IPS DF 19.7 (cell line): Measurements from ENCODE around the gene KLKB1.

Experiments used
- DNase-seq: peaks from one replicate; pipeline ENCODE4 v3.0.0-alpha.2; 2013; ENCODE audit warnings: low read depth, low spot score

The KLKB1 gene

GRCh38 chr4:186227221-186227620 lies at the start of gene KLKB1:
KLKB1 (plus strand) TSS chr4:186227507; CDS start chr4:186228196, 689 bp downstream.
- DNase-seq, result no peak

GRCh38 chr4:186188107-186188506 lies 39.2 kb upstream of the KLKB1 start:
- no peak for DNase-seq

- DNase-seq, result no peak
Observed at GRCh38 chr4:186189656-186190055, 37.7 kb upstream of the KLKB1 start.

GRCh38 chr4:186190581-186191199 lies 36.6 kb upstream of the KLKB1 start:
- no peak for DNase-seq

GRCh38 chr4:186191200-186192065 lies 35.9 kb upstream of the KLKB1 start, which contains the start of gene CYP4V2:
CYP4V2 (plus strand) TSS chr4:186191567; CDS start chr4:186191824, 257 bp downstream.
- DNase-seq, result peak; percentile 48

GRCh38 chr4:186192066-186192612 lies 35.2 kb upstream of the KLKB1 start:
- no peak for DNase-seq

GRCh38 chr4:186193851-186194250 lies 33.5 kb upstream of the KLKB1 start:
- no peak for DNase-seq

- DNase-seq, result no peak
Observed at GRCh38 chr4:186196063-186196462, 31.2 kb upstream of the KLKB1 start.

- DNase-seq, result no peak
Observed at GRCh38 chr4:186200516-186200915, 26.8 kb upstream of the KLKB1 start.

GRCh38 chr4:186201010-186201409 lies 26.3 kb upstream of the KLKB1 start:
- no peak for DNase-seq

GRCh38 chr4:186201535-186202230 lies 25.6 kb upstream of the KLKB1 start:
- DNase-seq, result no peak

GRCh38 chr4:186202490-186203140 lies 24.7 kb upstream of the KLKB1 start:
- DNase-seq, result no peak

- no peak for DNase-seq
Observed at GRCh38 chr4:186203406-186203805, 23.9 kb upstream of the KLKB1 start.

- no peak for DNase-seq
Observed at GRCh38 chr4:186204103-186204559, 23.2 kb upstream of the KLKB1 start.

- no peak for DNase-seq
Observed at GRCh38 chr4:186204686-186205085, 22.6 kb upstream of the KLKB1 start.

- DNase-seq, result no peak
Observed at GRCh38 chr4:186205156-186205555, 22.2 kb upstream of the KLKB1 start.

- no peak for DNase-seq
Observed at GRCh38 chr4:186216465-186217024, 10.8 kb upstream of the KLKB1 start.

GRCh38 chr4:186217733-186218293 lies 9.5 kb upstream of the KLKB1 start:
- no peak for DNase-seq

- no peak for DNase-seq
Observed at GRCh38 chr4:186221624-186222023, 5.7 kb upstream of the KLKB1 start.

GRCh38 chr4:186225848-186226247 lies 1.5 kb upstream of the KLKB1 start:
- no peak for DNase-seq
